ENCODE data around the gene PXMP2.

DNA sequence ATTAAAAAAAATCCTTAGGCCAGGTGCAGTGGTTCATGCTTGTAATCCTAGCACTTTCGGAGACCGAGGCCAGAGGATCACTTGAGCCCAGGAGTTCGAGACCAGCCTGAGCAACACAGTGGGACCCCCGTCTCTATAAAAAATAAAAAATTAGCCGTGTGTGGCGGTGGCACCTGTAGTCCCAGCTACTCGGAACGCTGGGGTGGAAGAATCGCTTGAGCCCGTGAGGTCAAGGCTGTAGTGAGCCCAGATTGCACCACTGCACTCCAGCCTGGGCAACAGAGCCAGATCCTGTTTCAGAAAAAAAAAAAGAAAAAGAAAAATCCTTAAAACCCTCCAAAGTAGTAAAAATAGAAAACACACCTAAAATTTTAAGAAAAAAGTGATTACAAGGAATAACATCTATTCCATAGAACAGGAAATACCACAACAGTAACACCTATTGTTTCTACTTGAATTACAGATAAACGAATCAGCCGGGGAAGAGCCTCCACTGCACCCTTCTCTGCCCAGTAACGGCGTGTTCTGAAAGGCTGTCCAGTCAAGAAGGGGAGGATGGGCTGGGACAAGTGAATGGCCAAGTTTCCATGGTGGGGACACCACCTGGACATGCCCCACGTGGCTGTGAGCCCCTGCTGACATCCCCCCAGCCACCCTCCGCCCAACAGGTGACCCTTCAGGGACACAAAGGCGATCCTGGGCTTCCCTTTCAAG is 18.1 kb upstream of the PXMP2 start:
- TF ChIP-seq EZH2phosphoT487 (IDR thresholded peaks at IDR 0.05; ENCODE audit: low read depth), result no peak
- TF ChIP-seq, protein P1, sequence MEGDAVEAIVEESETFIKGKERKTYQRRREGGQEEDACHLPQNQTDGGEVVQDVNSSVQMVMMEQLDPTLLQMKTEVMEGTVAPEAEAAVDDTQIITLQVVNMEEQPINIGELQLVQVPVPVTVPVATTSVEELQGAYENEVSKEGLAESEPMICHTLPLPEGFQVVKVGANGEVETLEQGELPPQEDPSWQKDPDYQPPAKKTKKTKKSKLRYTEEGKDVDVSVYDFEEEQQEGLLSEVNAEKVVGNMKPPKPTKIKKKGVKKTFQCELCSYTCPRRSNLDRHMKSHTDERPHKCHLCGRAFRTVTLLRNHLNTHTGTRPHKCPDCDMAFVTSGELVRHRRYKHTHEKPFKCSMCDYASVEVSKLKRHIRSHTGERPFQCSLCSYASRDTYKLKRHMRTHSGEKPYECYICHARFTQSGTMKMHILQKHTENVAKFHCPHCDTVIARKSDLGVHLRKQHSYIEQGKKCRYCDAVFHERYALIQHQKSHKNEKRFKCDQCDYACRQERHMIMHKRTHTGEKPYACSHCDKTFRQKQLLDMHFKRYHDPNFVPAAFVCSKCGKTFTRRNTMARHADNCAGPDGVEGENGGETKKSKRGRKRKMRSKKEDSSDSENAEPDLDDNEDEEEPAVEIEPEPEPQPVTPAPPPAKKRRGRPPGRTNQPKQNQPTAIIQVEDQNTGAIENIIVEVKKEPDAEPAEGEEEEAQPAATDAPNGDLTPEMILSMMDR (IDR thresholded peaks at IDR 0.05; ENCODE audit: low read depth, low read length), result no peak
